Activated CD8-positive, alpha-beta memory T cell treated with anti-CD3 and anti-CD28 coated beads for 36 hours (primary cell): Measurements from ENCODE around the gene PFN1. TPM values are rescaled to one million over a fixed set of nuclear protein-coding genes. Genes with fewer than 3 reads are reported as not detected.

ENCODE experiments used
- CTCF ChIA-PET: fragments of 350-600 bp; sonication (Branson Sonifier 250); formaldehyde crosslinking; loops from one replicate; lab custom pipeline; 2021; ENCODE audit warnings: antibody characterized with exemption; lab: Charles Lee
- POLR2A ChIA-PET: fragments of 350-600 bp; sonication (Branson Sonifier 250); formaldehyde crosslinking; loops from one replicate; lab custom pipeline; 2021; ENCODE audit warnings: antibody characterized with exemption; lab: Charles Lee
- total RNA-seq, 2 experiments: library from RNA; stranded (reverse); gene quantifications; one replicate each; pipeline ENCODE4 v1.2.3, GENCODE V29; 2021

The PFN1 gene
- total RNA-seq, 2 experiments from 2014 or later: 1,847 to 1,866 TPM

GRCh38 chr17:4951486-4951885 lies 3.2 kb upstream of the PFN1 start:
- CTCF ChIA-PET: no interaction called here
- POLR2A ChIA-PET: interaction anchor here (1.3 to 13.5 kb wide), 2 partner anchors 10 to 17 kb away, joined by 4 to 214 read pairs; partner anchors contain the start of gene SPAG7

GRCh38 chr17:4950746-4951204 lies 2.4 kb upstream of the PFN1 start, which contains the start of gene ENO3:
Gene ENO3, plus strand, starts transcription at chr17:4951119. Its CDS starts 711 bp downstream, at chr17:4951830.
- ChIA-PET POLR2A (interaction anchor here (0.6 to 13.5 kb wide), 4 partner anchors 11 to 50 kb away, joined by 4 to 214 read pairs (median 16); partner anchors contain the start of genes RNF167, SLC25A11 and SPAG7), CTCF (interaction anchor here (0.7 to 1.4 kb wide), 3 partner anchors 10 to 17 kb away, joined by 3 to 4 read pairs (median 4); partner anchors contain the start of genes RNF167, SLC25A11 and SPAG7)

- ChIA-PET POLR2A (interaction anchor here (0.6 to 13.5 kb wide), 4 partner anchors 10 to 50 kb away, joined by 4 to 214 read pairs (median 16); partner anchors contain the start of genes RNF167, SLC25A11 and SPAG7), CTCF (interaction anchor here (0.7 to 1.4 kb wide), 3 partner anchors 10 to 17 kb away, joined by 3 to 4 read pairs (median 4); partner anchors contain the start of genes RNF167, SLC25A11 and SPAG7)
Observed at GRCh38 chr17:4950075-4950745, 1.9 kb upstream of the PFN1 start.

- ChIA-PET CTCF (interaction anchor here (1.4 to 2.2 kb wide), 3 partner anchors 9 to 21 kb away, joined by 3 to 21 read pairs (median 4); partner anchors contain the start of genes RNF167, SLC25A11 and SPAG7), POLR2A (interaction anchor here (2.9 to 13.5 kb wide), 2 partner anchors 10 to 19 kb away, joined by 26 to 214 read pairs; partner anchors contain the start of genes RNF167, SLC25A11 and SPAG7)
Observed at GRCh38 chr17:4949321-4950074, 1.2 kb upstream of the PFN1 start.

GRCh38 chr17:4948931-4949320 lies 596 bp upstream of the PFN1 start:
- CTCF ChIA-PET: interaction anchor here (0.7 to 2.2 kb wide), 4 partner anchors 9 to 32 kb away, joined by 3 to 21 read pairs (median 4); partner anchors contain the start of genes RNF167, SLC25A11 and SPAG7
- POLR2A ChIA-PET: interaction anchor here (0.5 to 13.5 kb wide), 5 partner anchors 9 to 464 kb away, joined by 3 to 214 read pairs (median 4); partner anchors contain the start of genes INCA1, KIF1C, RNF167 and SLC25A11

GRCh38 chr17:4947411-4948165 lies 742 bp downstream of the PFN1 start:
- ChIA-PET POLR2A (interaction anchor here (1.0 to 13.5 kb wide), 4 partner anchors 8 to 39 kb away, joined by 4 to 214 read pairs (median 16); partner anchors contain the start of genes CAMTA2, RNF167, SLC25A11 and SPAG7), CTCF (interaction anchor here (1.1 to 2.2 kb wide), 4 partner anchors 15 to 84 kb away, joined by 3 to 21 read pairs (median 4); partner anchors contain the start of gene SPAG7)

GRCh38 chr17:4947010-4947410 lies 1.3 kb downstream of the PFN1 start:
- CTCF ChIA-PET: interaction anchor here (1.1 to 2.2 kb wide), 3 partner anchors 15 to 85 kb away, joined by 3 to 21 read pairs (median 3); partner anchors contain the start of gene SPAG7

GRCh38 chr17:4946312-4946976 lies 1.9 kb downstream of the PFN1 start:
- CTCF ChIA-PET: interaction anchor here (0.6 to 1.1 kb wide), 2 partner anchors 16 to 24 kb away, joined by 3 read pairs; no protein-coding TSS in a partner anchor
- POLR2A ChIA-PET: interaction anchor here (0.6 to 13.5 kb wide), 3 partner anchors 17 to 35 kb away, joined by 4 to 214 read pairs (median 5); partner anchors contain the start of gene SPAG7

More at GRCh38 chr17:4947010-4947410, 1.3 kb downstream of the PFN1 start:
- POLR2A ChIA-PET: interaction anchor here (1.0 to 13.5 kb wide), 3 partner anchors 17 to 40 kb away, joined by 4 to 214 read pairs (median 6); partner anchors contain the start of genes CAMTA2 and SPAG7

- ChIA-PET CTCF (interaction anchor here (0.6 kb wide), 1 partner anchor 24 kb away, joined by 3 read pairs; no protein-coding TSS in a partner anchor), POLR2A (interaction anchor here (0.5 to 13.5 kb wide), 5 partner anchors 10 to 52 kb away, joined by 3 to 214 read pairs (median 4); partner anchors contain the start of genes KIF1C and SPAG7)
Observed at GRCh38 chr17:4945944-4946280, 2.4 kb downstream of the PFN1 start.

- ChIA-PET CTCF (interaction anchor here (0.7 kb wide), 1 partner anchor 22 kb away, joined by 3 read pairs; the partner anchor contains the start of gene SPAG7), POLR2A (interaction anchor here (0.5 to 13.5 kb wide), 5 partner anchors 10 to 389 kb away, joined by 3 to 214 read pairs (median 4); partner anchors contain the start of genes KIF1C and SPAG7)
Observed at GRCh38 chr17:4945176-4945943, 3.0 kb downstream of the PFN1 start.

GRCh38 chr17:4944554-4945175 lies 3.7 kb downstream of the PFN1 start:
- POLR2A ChIA-PET: interaction anchor here (0.5 to 13.5 kb wide), 3 partner anchors 24 to 469 kb away, joined by 3 to 214 read pairs (median 3); partner anchors contain the start of gene SPAG7

GRCh38 chr17:4944163-4944553 lies 4.2 kb downstream of the PFN1 start:
- ChIA-PET CTCF (interaction anchor here (0.9 kb wide), 1 partner anchor 25 kb away, joined by 3 read pairs; no protein-coding TSS in a partner anchor), POLR2A (interaction anchor here (13.5 kb wide), 1 partner anchor 24 kb away, joined by 214 read pairs; the partner anchor contains the start of gene SPAG7)

More at GRCh38 chr17:4944554-4945175, 3.7 kb downstream of the PFN1 start:
- CTCF ChIA-PET: interaction anchor here (0.7 to 0.9 kb wide), 2 partner anchors 23 to 24 kb away, joined by 3 read pairs; partner anchors contain the start of gene SPAG7

GRCh38 chr17:4942760-4943508 lies 5.4 kb downstream of the PFN1 start:
- CTCF ChIA-PET: interaction anchor here (0.8 kb wide), 1 partner anchor 34 kb away, joined by 3 read pairs; no protein-coding TSS in a partner anchor
- POLR2A ChIA-PET: interaction anchor here (13.5 kb wide), 1 partner anchor 26 kb away, joined by 214 read pairs; the partner anchor contains the start of gene SPAG7

GRCh38 chr17:4941319-4941610 lies 7.1 kb downstream of the PFN1 start:
- ChIA-PET POLR2A (no interaction called here), CTCF (interaction anchor here (1.7 to 3.4 kb wide), 3 partner anchors 9 to 38 kb away, joined by 4 to 14 read pairs (median 12); partner anchors contain the start of genes CHRNE, ENO3 and SPAG7)
